Neuronal stem cell (in vitro differentiated cells): Measurements from ENCODE around the gene TMEM145. TPM values are rescaled to one million over a fixed set of nuclear protein-coding genes. Genes with fewer than 3 reads are reported as not detected.

Experiments
- DNase-seq: peaks from one replicate; pipeline ENCODE4 v3.0.0-alpha.2; 2013; ENCODE audit warnings: low spot score
- H2AFZ ChIP-seq: one replicate; pipeline ENCODE4 v1.6.1; 2013; ENCODE audit warnings: mild to moderate bottlenecking, low read length, inconsistent platforms
- H2AK5ac ChIP-seq: 2 replicates; pipeline ENCODE4 v1.6.1; 2013; ENCODE audit warnings: low read depth, mild to moderate bottlenecking, inconsistent platforms, low read length, moderate library complexity, mixed read lengths
- H2BK120ac ChIP-seq: 2 replicates; pipeline ENCODE4 v1.6.1; 2013; ENCODE audit warnings: low read depth, mild to moderate bottlenecking, inconsistent platforms, low read length, moderate library complexity, mixed read lengths
- H2BK12ac ChIP-seq: one replicate; pipeline ENCODE4 v1.6.1; 2013; ENCODE audit warnings: low read length, inconsistent platforms
- H2BK15ac ChIP-seq: 2 replicates; pipeline ENCODE4 v1.6.1; 2013; ENCODE audit warnings: mild to moderate bottlenecking, low read length, inconsistent platforms, mixed read lengths
- H2BK5ac ChIP-seq: one replicate; pipeline ENCODE4 v1.6.1; 2013; ENCODE audit warnings: inconsistent platforms, mild to moderate bottlenecking, low read length, moderate library complexity
- H3K14ac ChIP-seq: one replicate; pipeline ENCODE4 v1.6.1; 2013; ENCODE audit warnings: low read length, inconsistent platforms
- H3K18ac ChIP-seq: 2 replicates; pipeline ENCODE4 v1.6.1; 2013; ENCODE audit warnings: low read length, inconsistent platforms
- H3K23ac ChIP-seq: 2 replicates; pipeline ENCODE4 v1.6.1; 2013; ENCODE audit warnings: low read depth, mild to moderate bottlenecking, mixed read lengths, low read length, inconsistent platforms; ENCODE audit not compliant: poor library complexity
- H3K27ac ChIP-seq: replicated peaks from 3 replicates; pipeline ENCODE4 v1.5.1; 2013; ENCODE audit warnings: low read length, inconsistent platforms
- H3K27me3 ChIP-seq, 3 experiments: 2 replicates each; pipeline ENCODE4 v1.6.1; 2013; ENCODE audit warnings: low read length in 3 of 3, mild to moderate bottlenecking in 2 of 3, inconsistent platforms in 1 of 3, low read depth in 1 of 3, mixed read lengths in 1 of 3, moderate library complexity in 1 of 3; ENCODE audit not compliant: control insufficient read depth in 3 of 3, insufficient read depth in 3 of 3
- H3K36me3 ChIP-seq, 2 donors: replicated peaks in 1 of 2; 2 replicates each; pipeline ENCODE4 v1.6.1; 2013; ENCODE audit warnings: low read length in 2 of 2; ENCODE audit not compliant: control insufficient read depth in 2 of 2, insufficient read depth in 2 of 2
- H3K4ac ChIP-seq: 2 replicates; pipeline ENCODE4 v1.6.1; 2013; ENCODE audit warnings: inconsistent platforms, mild to moderate bottlenecking, low read length, moderate library complexity
- H3K4me1 ChIP-seq, 2 donors: 1 replicate in 1 of 2; 2 replicates in 1 of 2; pipeline ENCODE4 v1.6.1; 2013; ENCODE audit warnings: low read length in 2 of 2, low read depth in 1 of 2; ENCODE audit not compliant: control insufficient read depth in 2 of 2, insufficient read depth in 1 of 2
- H3K4me2 ChIP-seq: one replicate; pipeline ENCODE4 v1.6.1; 2013; ENCODE audit warnings: mild to moderate bottlenecking, low read length, inconsistent platforms; ENCODE audit not compliant: insufficient read depth, poor library complexity, severe bottlenecking
- H3K4me3 ChIP-seq, 2 donors: 2 replicates each; pipeline ENCODE4 v1.5.1; 2013; ENCODE audit warnings: low read length in 2 of 2, mild to moderate bottlenecking in 2 of 2, inconsistent platforms in 1 of 2, moderate library complexity in 1 of 2
- H3K79me1 ChIP-seq: one replicate; pipeline ENCODE4 v1.6.1; 2013; ENCODE audit warnings: low read depth, mild to moderate bottlenecking, inconsistent platforms, low read length, moderate library complexity
- H3K9ac ChIP-seq: one replicate; pipeline ENCODE4 v1.6.1; 2013; ENCODE audit warnings: mild to moderate bottlenecking, low read depth, low read length, inconsistent platforms; ENCODE audit not compliant: poor library complexity
- H3K9me3 ChIP-seq, 2 donors: replicated peaks in 1 of 2; 2 replicates each; pipeline versions ENCODE3 to v1.6.1; 2013; ENCODE audit warnings: low read length in 2 of 2, mild to moderate bottlenecking in 2 of 2, inconsistent platforms in 1 of 2, low read depth in 1 of 2, mixed read lengths in 1 of 2, moderate library complexity in 1 of 2; ENCODE audit not compliant: control insufficient read depth in 2 of 2, insufficient read depth in 1 of 2
- H4K8ac ChIP-seq: one replicate; pipeline ENCODE4 v1.6.1; 2013; ENCODE audit warnings: low read depth, mild to moderate bottlenecking, inconsistent platforms, low read length, moderate library complexity
- H4K91ac ChIP-seq: one replicate; pipeline ENCODE4 v1.6.1; 2013; ENCODE audit warnings: low read length, low read depth, mild to moderate bottlenecking, inconsistent platforms; ENCODE audit not compliant: poor library complexity
- WGBS, 2 donors: extraction: QIAGEN DNeasy Blood & Tissue Kit; methylation state at CpG; one replicate each; pipeline ENCODE4 v1.1.7; 2013; ENCODE audit warnings: missing lambda C conversion rate in 2 of 2, mixed read lengths in 1 of 2; ENCODE audit not compliant: insufficient read length in 2 of 2, insufficient replicate concordance in 1 of 2; ENCODE audit errors: extremely low coverage in 2 of 2; 5-methylcytosine and 5-hydroxymethylcytosine counted together
- small RNA-seq: library from polyadenylated mRNA; stranded (forward); fragments of <200 nt; extraction: miRNeasy Mini kit (QIAGEN cat#:217004); gene quantifications from one replicate; pipeline ENCODE3, GENCODE V24; 2013; ENCODE audit not compliant: insufficient read depth

Gene TMEM145

DNA sequence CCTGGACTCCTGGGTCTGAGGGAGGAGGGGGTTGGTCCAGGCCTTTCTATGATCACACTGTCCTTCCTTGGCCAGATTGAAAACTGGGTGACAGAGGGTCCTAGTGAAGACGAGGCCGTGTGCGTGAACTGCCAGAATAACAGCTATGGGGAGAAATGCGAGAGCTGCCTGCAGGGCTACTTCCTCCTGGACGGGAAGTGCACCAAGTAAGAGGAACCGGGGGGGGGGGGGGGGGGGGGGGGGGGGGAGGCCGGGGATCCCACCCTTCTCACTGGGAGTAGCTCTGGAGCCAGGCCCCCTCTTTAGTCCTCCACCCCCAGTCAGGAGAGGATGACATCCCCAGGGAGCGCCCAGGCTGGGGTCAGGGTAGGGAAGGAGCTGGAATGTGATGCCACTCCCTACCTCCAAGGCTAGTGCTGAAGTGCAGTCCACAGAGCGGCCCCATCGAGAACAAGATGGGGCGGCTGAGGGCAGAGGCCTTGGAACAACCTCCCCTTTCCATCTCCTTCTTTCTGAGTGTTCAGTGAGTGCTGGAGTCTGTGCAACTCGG is 57.6 kb downstream of the TMEM145 start:
- Histone ChIP-seq H2BK120ac (no peak overlapping the region), H3K4me2 (no peak overlapping the region), H3K27ac (no peak overlapping the region), H3K4ac (no peak overlapping the region), H3K9me3 (peaks cover 0 to 2% of the 10 kb centered on the region in 2 donors), H3K18ac (peak overlapping the region; percentile 80), H2BK12ac (no peak overlapping the region), H3K79me1 (peaks cover 2% of the 10 kb centered on the region), H3K27me3 (no peaks in the 10 kb centered on the region), H3K4me3 (no peak overlapping the region), H3K23ac (no peak overlapping the region), H2AK5ac (no peak overlapping the region), H4K8ac (peak overlapping the region; percentile 43), H3K36me3 (peaks cover 6 to 64% of the 10 kb centered on the region in 2 donors), H3K9ac (no peak overlapping the region), H3K4me1 (peaks cover 8 to 9% of the 10 kb centered on the region in 2 donors), H4K91ac (no peak overlapping the region), H2BK5ac (no peak overlapping the region), H3K14ac (no peak overlapping the region), H2BK15ac (no peak overlapping the region), H2AFZ (no peak overlapping the region)
- WGBS, 2 donors: no CpG with 5 or more reads among the region's 12 CpGs
- DNase-seq: no peak

Small RNA genes lying within 50 kb of the gene (small RNA-seq; reads per million reads assigned to genes)
- not detected for gene MIR8077
